GM12891 (cell line): ENCODE results near the gene FRA10AC1.

Experiments
- PAX5 ChIP-seq: IDR thresholded peaks from 2 replicates; pipeline ENCODE4 v1.6.1; 2011; ENCODE audit warnings: low read length, moderate library complexity, mild to moderate bottlenecking; ENCODE audit not compliant: insufficient read depth, severe bottlenecking
- POLR2A ChIP-seq: IDR thresholded peaks from 2 replicates; pipeline ENCODE4 v1.6.1; 2011; ENCODE audit warnings: low read depth, low read length, control low read depth
- POLR2AphosphoS5 ChIP-seq: IDR thresholded peaks from 2 replicates; pipeline ENCODE4 v1.6.1; 2011; ENCODE audit warnings: low read depth, low read length, control low read depth
- POU2F2 ChIP-seq: IDR thresholded peaks from 2 replicates; pipeline ENCODE4 v1.6.1; 2011; ENCODE audit warnings: low read depth, mild to moderate bottlenecking, control low read depth, low read length, moderate library complexity
- TAF1 ChIP-seq: IDR thresholded peaks from 2 replicates; pipeline ENCODE4 v1.6.1; 2011; ENCODE audit warnings: low read depth, low read length, control low read depth

DNA sequence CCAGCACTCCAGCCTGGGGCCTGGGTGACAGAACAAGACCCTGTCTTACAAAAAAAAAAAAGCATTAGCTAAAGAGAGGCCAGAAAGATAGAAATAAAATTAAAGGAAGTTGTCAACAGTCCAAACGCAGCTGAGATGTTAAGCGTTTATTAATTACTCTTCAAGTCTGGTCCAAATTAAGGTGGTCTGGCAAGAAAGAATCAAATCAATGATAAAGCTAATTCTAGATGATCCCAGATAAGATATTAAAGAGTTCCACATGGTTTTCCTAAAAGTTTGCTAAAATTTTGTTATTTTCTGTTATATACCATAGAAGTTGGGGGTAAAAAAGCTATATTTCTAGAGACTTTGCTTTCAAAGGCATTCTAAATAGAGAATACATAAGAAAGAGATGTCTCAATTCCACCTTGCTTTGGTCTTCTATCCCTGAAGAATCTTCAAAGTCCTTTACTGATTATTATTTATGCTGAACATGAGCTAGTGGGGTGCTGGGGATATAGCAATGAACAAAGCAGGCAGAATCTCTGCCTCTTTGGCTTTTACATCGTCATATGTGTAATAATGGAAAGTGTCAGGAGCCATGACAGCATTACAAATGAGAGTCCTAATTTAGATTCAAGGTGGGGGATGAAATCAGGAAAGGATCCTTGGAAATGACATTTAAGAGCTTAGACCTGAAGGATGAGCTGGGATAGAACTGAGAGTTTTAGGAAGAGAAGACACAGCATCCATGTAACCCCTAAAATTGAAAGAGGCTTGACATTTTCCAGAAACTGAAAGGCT lies 23.4 kb downstream of the FRA10AC1 start:
- no peak for TF ChIP-seq POLR2A
- TF ChIP-seq TAF1 = no peak
- no peak for TF ChIP-seq POLR2AphosphoS5
- TF ChIP-seq PAX5 = no peak
- no peak for TF ChIP-seq POU2F2
